IPS-18a (cell line): ENCODE results near the gene IL1RAPL1.

Source experiments
- H3K27ac ChIP-seq: one replicate; pipeline ENCODE4 v1.5.1; 2013; ENCODE audit warnings: low read length
- H3K27me3 ChIP-seq: one replicate; pipeline ENCODE4 v1.6.1; 2013; ENCODE audit warnings: mild to moderate bottlenecking, low read length; ENCODE audit not compliant: control insufficient read depth, insufficient read depth
- H3K36me3 ChIP-seq: one replicate; pipeline ENCODE4 v1.6.1; 2013; ENCODE audit warnings: low read depth, low read length; ENCODE audit not compliant: control insufficient read depth
- H3K4me1 ChIP-seq: one replicate; pipeline ENCODE4 v1.6.1; 2013; ENCODE audit warnings: low read depth, low read length; ENCODE audit not compliant: control insufficient read depth
- H3K4me3 ChIP-seq: one replicate; pipeline ENCODE4 v1.5.1; 2013; ENCODE audit warnings: low read length
- H3K9ac ChIP-seq: one replicate; pipeline ENCODE4 v1.6.1; 2013; ENCODE audit warnings: mild to moderate bottlenecking, low read length, moderate library complexity
- H3K9me3 ChIP-seq: one replicate; pipeline ENCODE4 v1.6.1; 2013; ENCODE audit warnings: low read depth, low read length; ENCODE audit not compliant: control insufficient read depth

The IL1RAPL1 gene

DNA sequence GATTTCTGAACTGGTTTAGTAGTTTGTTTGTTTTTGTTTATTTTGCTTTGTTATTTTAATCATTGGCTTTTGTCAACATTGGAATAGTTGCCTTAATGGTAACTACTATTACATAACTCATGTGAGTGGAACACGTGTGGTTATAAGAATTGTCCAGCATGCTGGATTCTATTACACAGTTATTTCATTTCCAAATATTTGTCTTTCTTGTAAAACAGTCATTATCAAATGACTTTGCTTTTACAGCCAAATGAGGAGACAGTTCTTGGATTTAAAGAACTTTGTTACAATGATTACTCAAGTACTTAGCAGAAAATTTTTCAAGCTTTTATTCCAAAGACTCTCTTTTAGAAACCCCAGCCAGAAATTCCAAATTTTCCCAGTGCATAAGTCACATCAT lies 1112.0 kb downstream of the IL1RAPL1 start:
- H3K9ac ChIP-seq = no peak overlapping the region
- H3K9me3 ChIP-seq = peaks cover 20% of the 10 kb centered on the region
- no peaks in the 10 kb centered on the region for H3K4me1 ChIP-seq
- no peaks in the 10 kb centered on the region for H3K27me3 ChIP-seq
- H3K27ac ChIP-seq = no peak overlapping the region
- no peak overlapping the region for H3K4me3 ChIP-seq
- H3K36me3 ChIP-seq = no peaks in the 10 kb centered on the region

GRCh38 chrX:29707088-29707487 lies 1119.8 kb downstream of the IL1RAPL1 start:
- H3K27ac ChIP-seq = no peak overlapping the region
- peaks cover 20% of the 10 kb centered on the region for H3K9me3 ChIP-seq
- no peak overlapping the region for H3K4me3 ChIP-seq
- H3K27me3 ChIP-seq = no peaks in the 10 kb centered on the region
- no peak overlapping the region for H3K9ac ChIP-seq
- H3K36me3 ChIP-seq = no peaks in the 10 kb centered on the region
- H3K4me1 ChIP-seq = no peaks in the 10 kb centered on the region

- H3K4me1 ChIP-seq = no peaks in the 10 kb centered on the region
- no peak overlapping the region for H3K4me3 ChIP-seq
- H3K9ac ChIP-seq = no peak overlapping the region
- peaks cover 18% of the 10 kb centered on the region for H3K9me3 ChIP-seq
- no peaks in the 10 kb centered on the region for H3K27me3 ChIP-seq
- H3K36me3 ChIP-seq = no peaks in the 10 kb centered on the region
- H3K27ac ChIP-seq = no peak overlapping the region
Measured at GRCh38 chrX:29721152-29721551, 1133.9 kb downstream of the IL1RAPL1 start.

DNA sequence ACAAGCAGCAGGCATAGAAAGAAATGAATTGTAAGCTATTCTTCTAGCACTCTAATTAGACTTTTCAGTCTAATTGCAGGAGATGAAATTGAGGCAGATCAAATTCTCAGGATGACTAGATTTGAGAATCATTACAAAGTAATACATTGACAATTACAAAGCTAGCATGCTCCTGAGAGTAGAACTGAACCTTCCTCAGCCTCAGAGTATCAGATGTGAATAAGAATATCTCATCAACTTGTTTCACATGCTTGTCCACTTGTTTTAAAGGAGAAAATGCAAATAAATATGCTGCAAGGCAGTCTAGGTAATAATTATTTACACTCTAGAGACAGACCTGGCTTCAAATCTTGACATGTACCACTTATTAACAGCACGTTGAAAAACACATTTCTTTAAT lies 1137.1 kb downstream of the IL1RAPL1 start:
- H3K27ac ChIP-seq = no peak overlapping the region
- no peak overlapping the region for H3K9ac ChIP-seq
- no peaks in the 10 kb centered on the region for H3K4me1 ChIP-seq
- no peak overlapping the region for H3K4me3 ChIP-seq
- no peaks in the 10 kb centered on the region for H3K36me3 ChIP-seq
- no peaks in the 10 kb centered on the region for H3K27me3 ChIP-seq
- peaks cover 7% of the 10 kb centered on the region for H3K9me3 ChIP-seq

- Histone ChIP-seq H3K9me3 (peaks cover 8% of the 10 kb centered on the region), H3K4me3 (no peak overlapping the region), H3K27me3 (no peaks in the 10 kb centered on the region), H3K4me1 (no peaks in the 10 kb centered on the region), H3K9ac (no peak overlapping the region), H3K36me3 (no peaks in the 10 kb centered on the region), H3K27ac (no peak overlapping the region)
Measured at GRCh38 chrX:29726811-29727210, 1139.6 kb downstream of the IL1RAPL1 start.

DNA sequence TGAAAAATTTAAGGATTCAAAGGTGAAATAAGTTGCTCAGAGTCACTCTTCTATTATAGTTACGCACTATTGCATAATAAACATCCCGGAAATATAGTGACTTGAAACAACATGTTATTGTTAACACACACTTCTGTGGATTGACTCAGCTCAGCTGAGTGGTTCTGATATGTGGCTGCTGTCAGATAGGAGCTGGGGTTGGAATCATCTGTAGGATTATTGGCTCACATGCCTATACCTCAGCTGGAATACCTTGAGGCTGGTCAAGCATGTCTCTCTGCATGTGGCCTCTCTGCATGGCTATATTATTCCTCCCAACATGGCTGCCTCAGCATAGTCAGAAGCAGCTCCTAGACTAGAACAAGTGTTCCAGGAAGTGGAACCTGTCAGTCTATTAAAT lies 1141.4 kb downstream of the IL1RAPL1 start:
- Histone ChIP-seq H3K36me3 (no peaks in the 10 kb centered on the region), H3K27ac (no peak overlapping the region), H3K4me3 (no peak overlapping the region), H3K4me1 (no peaks in the 10 kb centered on the region), H3K9me3 (peaks cover 8% of the 10 kb centered on the region), H3K9ac (no peak overlapping the region), H3K27me3 (no peaks in the 10 kb centered on the region)

DNA sequence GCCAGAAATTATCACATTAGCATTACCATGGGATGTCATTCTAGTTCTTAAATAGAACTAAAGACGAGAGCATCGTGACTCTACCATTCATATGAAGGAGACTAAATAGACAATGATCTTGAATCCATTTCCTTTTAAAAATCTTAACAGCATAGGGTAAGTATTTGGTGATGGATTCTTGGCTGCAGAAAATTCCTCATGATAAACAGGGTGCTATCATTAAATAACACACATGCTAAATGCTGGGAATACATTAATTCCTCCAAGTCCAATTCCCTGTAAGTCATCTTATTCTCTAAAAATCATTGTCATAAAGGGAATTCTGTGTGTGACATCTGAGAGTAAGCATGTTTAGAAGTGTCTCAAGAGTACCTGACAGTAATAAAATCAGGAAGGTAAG lies 1157.7 kb downstream of the IL1RAPL1 start:
- Histone ChIP-seq H3K36me3 (no peaks in the 10 kb centered on the region), H3K4me3 (no peak overlapping the region), H3K9ac (no peak overlapping the region), H3K27me3 (no peaks in the 10 kb centered on the region), H3K27ac (no peak overlapping the region), H3K4me1 (no peaks in the 10 kb centered on the region), H3K9me3 (no peaks in the 10 kb centered on the region)

- Histone ChIP-seq H3K27me3 (no peaks in the 10 kb centered on the region), H3K4me1 (no peaks in the 10 kb centered on the region), H3K9me3 (no peaks in the 10 kb centered on the region), H3K4me3 (no peak overlapping the region), H3K27ac (no peak overlapping the region), H3K36me3 (no peaks in the 10 kb centered on the region), H3K9ac (no peak overlapping the region)
Measured at GRCh38 chrX:29746326-29746725, 1159.1 kb downstream of the IL1RAPL1 start.

- Histone ChIP-seq H3K4me3 (no peak overlapping the region), H3K4me1 (peaks cover 2% of the 10 kb centered on the region), H3K36me3 (no peaks in the 10 kb centered on the region), H3K27ac (no peak overlapping the region), H3K9me3 (peaks cover 17% of the 10 kb centered on the region), H3K9ac (no peak overlapping the region), H3K27me3 (no peaks in the 10 kb centered on the region)
Measured at GRCh38 chrX:29762006-29762405, 1174.8 kb downstream of the IL1RAPL1 start.

DNA sequence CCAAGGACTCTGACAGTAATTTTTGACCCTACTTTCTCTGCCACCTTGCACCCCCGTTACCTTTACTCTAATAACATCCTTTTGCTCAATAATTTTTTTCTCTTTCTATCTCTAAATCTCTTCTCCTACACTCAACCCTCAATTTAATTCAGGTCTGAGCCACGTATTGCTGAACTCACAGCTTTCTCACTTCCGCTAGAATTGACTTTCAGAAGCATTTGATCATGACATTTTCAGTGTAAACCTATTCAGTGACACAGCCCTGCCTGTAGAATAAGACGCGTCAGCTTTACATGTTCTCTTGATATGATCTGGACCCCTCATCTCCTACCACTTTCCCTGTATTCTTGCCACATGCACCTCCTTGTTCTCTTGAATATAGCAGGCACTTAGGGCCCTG lies 1188.6 kb downstream of the IL1RAPL1 start:
- H3K9me3 ChIP-seq = peaks cover 9% of the 10 kb centered on the region
- H3K4me1 ChIP-seq = peaks cover 5% of the 10 kb centered on the region
- H3K27me3 ChIP-seq = no peaks in the 10 kb centered on the region
- no peak overlapping the region for H3K27ac ChIP-seq
- H3K4me3 ChIP-seq = no peak overlapping the region
- no peaks in the 10 kb centered on the region for H3K36me3 ChIP-seq
- H3K9ac ChIP-seq = no peak overlapping the region

GRCh38 chrX:29787656-29788055 lies 1200.4 kb downstream of the IL1RAPL1 start:
- Histone ChIP-seq H3K27ac (no peak overlapping the region), H3K36me3 (no peaks in the 10 kb centered on the region), H3K9ac (no peak overlapping the region), H3K4me1 (no peaks in the 10 kb centered on the region), H3K27me3 (no peaks in the 10 kb centered on the region), H3K4me3 (no peak overlapping the region), H3K9me3 (peaks cover 14% of the 10 kb centered on the region)

DNA sequence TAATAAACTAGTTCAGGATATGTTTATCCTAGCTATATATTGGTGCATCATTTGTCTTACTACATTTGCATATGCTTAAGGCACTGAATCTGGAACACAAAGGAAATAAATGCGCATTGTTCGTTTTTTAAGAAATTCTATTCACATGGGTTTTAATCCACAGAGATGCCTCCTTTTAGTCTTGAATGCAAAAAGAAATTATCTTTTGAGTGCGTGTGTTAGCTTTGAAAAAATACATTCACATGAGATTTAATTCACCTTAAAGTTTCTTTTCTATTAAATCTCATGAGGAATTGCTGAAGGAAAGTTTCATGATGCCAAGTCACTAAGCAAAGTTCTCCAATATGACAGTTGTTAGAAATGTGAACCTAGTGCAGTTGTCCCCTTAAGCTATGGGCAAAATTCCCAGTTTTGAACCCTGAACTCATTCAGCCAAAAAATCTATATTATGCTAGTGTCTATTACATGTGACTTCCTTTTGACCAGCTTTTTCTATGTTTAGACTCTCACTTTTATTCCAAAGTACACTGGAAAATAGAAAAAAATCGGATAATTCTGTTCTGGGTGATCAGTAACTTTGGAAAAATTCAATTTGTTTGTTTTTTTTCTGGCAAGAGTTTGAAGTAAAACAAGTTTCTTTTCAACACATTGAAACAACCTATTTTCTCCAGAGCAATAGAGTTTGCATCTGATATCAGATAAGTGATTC lies 1201.9 kb downstream of the IL1RAPL1 start:
- Histone ChIP-seq H3K27me3 (no peaks in the 10 kb centered on the region), H3K27ac (no peak overlapping the region), H3K9me3 (peaks cover 14% of the 10 kb centered on the region), H3K4me3 (no peak overlapping the region), H3K9ac (no peak overlapping the region), H3K4me1 (no peaks in the 10 kb centered on the region), H3K36me3 (no peaks in the 10 kb centered on the region)
